H9 (cell line): ENCODE results near the gene ZSWIM5. TPM values are rescaled to one million over a fixed set of nuclear protein-coding genes. Genes with fewer than 3 reads are reported as not detected.

Source experiments
- DNase-seq: peaks from one replicate; pipeline ENCODE4 v3.0.0-alpha.2; 2017
- H2AFZ ChIP-seq: one replicate; pipeline ENCODE4 v1.6.1; 2013; ENCODE audit warnings: mild to moderate bottlenecking, low read length, control low read depth, moderate library complexity
- H2AK5ac ChIP-seq: 2 replicates; pipeline ENCODE4 v1.6.1; 2013; ENCODE audit warnings: low read length, control low read depth, mixed read lengths; ENCODE audit not compliant: insufficient read length
- H2BK120ac ChIP-seq: one replicate; pipeline ENCODE4 v1.6.1; 2013; ENCODE audit warnings: low read depth, mild to moderate bottlenecking, low read length, control low read depth, inconsistent platforms; ENCODE audit not compliant: poor library complexity, severe bottlenecking
- H2BK12ac ChIP-seq: 2 replicates; pipeline ENCODE4 v1.6.1; 2013; ENCODE audit warnings: low read length, control low read depth, mixed read lengths, low read depth; ENCODE audit not compliant: insufficient read length
- H2BK15ac ChIP-seq: 2 replicates; pipeline ENCODE4 v1.6.1; 2013; ENCODE audit warnings: low read depth, low read length, control low read depth
- H2BK20ac ChIP-seq: one replicate; pipeline ENCODE4 v1.6.1; 2013; ENCODE audit warnings: low read depth, mild to moderate bottlenecking, low read length, control low read depth, inconsistent platforms; ENCODE audit not compliant: poor library complexity, severe bottlenecking
- H2BK5ac ChIP-seq: 2 replicates; pipeline ENCODE4 v1.6.1; 2013; ENCODE audit warnings: low read length, control low read depth, mixed read lengths; ENCODE audit not compliant: insufficient read length
- H3K14ac ChIP-seq: 2 replicates; pipeline ENCODE4 v1.6.1; 2013; ENCODE audit warnings: low read length, control low read depth; ENCODE audit not compliant: insufficient read depth
- H3K18ac ChIP-seq: 2 replicates; pipeline ENCODE4 v1.6.1; 2013; ENCODE audit warnings: low read depth, mild to moderate bottlenecking, mixed read lengths, low read length, control low read depth; ENCODE audit not compliant: insufficient read length
- H3K23ac ChIP-seq: 2 replicates; pipeline ENCODE4 v1.6.1; 2013; ENCODE audit warnings: low read length, control low read depth, mixed read lengths, low read depth; ENCODE audit not compliant: insufficient read length
- H3K23me2 ChIP-seq: 2 replicates; pipeline ENCODE4 v1.6.1; 2013; ENCODE audit warnings: low read depth, mild to moderate bottlenecking, mixed read lengths, low read length, control low read depth; ENCODE audit not compliant: insufficient read length, poor library complexity, severe bottlenecking
- H3K27ac ChIP-seq: 2 replicates; pipeline ENCODE4 v1.5.1; 2013; ENCODE audit warnings: low read length, control low read depth, mixed read lengths, low read depth; ENCODE audit not compliant: insufficient read length
- H3K27me3 ChIP-seq: 2 replicates; pipeline ENCODE4 v1.6.1; 2013; ENCODE audit warnings: low read length, control low read depth, inconsistent platforms; ENCODE audit not compliant: insufficient read depth
- H3K4ac ChIP-seq: 2 replicates; pipeline ENCODE4 v1.6.1; 2013; ENCODE audit warnings: low read depth, mild to moderate bottlenecking, control low read depth, inconsistent platforms, low read length, moderate library complexity
- H3K4me1 ChIP-seq: 2 replicates; pipeline ENCODE4 v1.6.1; 2013; ENCODE audit warnings: low read length, control low read depth, inconsistent platforms; ENCODE audit not compliant: insufficient read depth
- H3K4me2 ChIP-seq: 2 replicates; pipeline ENCODE4 v1.6.1; 2013; ENCODE audit warnings: low read length, control low read depth, mixed read lengths; ENCODE audit not compliant: insufficient read length, insufficient read depth
- H3K56ac ChIP-seq: 2 replicates; pipeline ENCODE4 v1.6.1; 2013; ENCODE audit warnings: low read depth, mild to moderate bottlenecking, mixed read lengths, low read length, control low read depth; ENCODE audit not compliant: insufficient read length
- H3K79me1 ChIP-seq: 2 replicates; pipeline ENCODE4 v1.6.1; 2013; ENCODE audit warnings: low read depth, mild to moderate bottlenecking, moderate library complexity, low read length, control low read depth, inconsistent platforms; ENCODE audit not compliant: insufficient read depth, poor library complexity, severe bottlenecking
- H3K79me2 ChIP-seq: 2 replicates; pipeline ENCODE4 v1.6.1; 2013; ENCODE audit warnings: low read length, control low read depth, inconsistent platforms; ENCODE audit not compliant: insufficient read depth
- H3K9ac ChIP-seq: 2 replicates; pipeline ENCODE4 v1.6.1; 2013; ENCODE audit warnings: low read length, control low read depth, mixed read lengths; ENCODE audit not compliant: insufficient read length; ENCODE audit errors: extremely low read depth
- H3K9me3 ChIP-seq: one replicate; pipeline ENCODE4 v1.6.1; 2013; ENCODE audit warnings: low read depth, low read length, inconsistent platforms; ENCODE audit not compliant: control insufficient read depth
- H3T11ph ChIP-seq: one replicate; pipeline ENCODE4 v1.6.1; 2013; ENCODE audit warnings: mild to moderate bottlenecking, low read length, control low read depth, inconsistent platforms
- H4K20me1 ChIP-seq: one replicate; pipeline ENCODE4 v1.6.1; 2013; ENCODE audit not compliant: control insufficient read depth, insufficient read length, insufficient read depth
- H4K5ac ChIP-seq: 2 replicates; pipeline ENCODE4 v1.6.1; 2013; ENCODE audit warnings: low read depth, mild to moderate bottlenecking, mixed read lengths, low read length, control low read depth; ENCODE audit not compliant: insufficient read length
- H4K8ac ChIP-seq: replicated peaks from 2 replicates; pipeline ENCODE4 v1.6.1; 2013; ENCODE audit warnings: low read length, control low read depth, mixed read lengths, low read depth; ENCODE audit not compliant: insufficient read length
- H4K91ac ChIP-seq: 2 replicates; pipeline ENCODE4 v1.6.1; 2013; ENCODE audit warnings: low read depth, mild to moderate bottlenecking, moderate library complexity, mixed read lengths, low read length, control low read depth; ENCODE audit not compliant: insufficient read length
- H3K27ac Mint-ChIP-seq, 3 experiments: 2 replicates in 2 of 3; 3 replicates in 1 of 3; pipeline ENCODE4 v1.8.0; 2020 to 2021; ENCODE audit warnings: mixed read lengths in 3 of 3, mild to moderate bottlenecking in 1 of 3, moderate library complexity in 1 of 3
- H3K27me3 Mint-ChIP-seq: 2 replicates; pipeline ENCODE4 v1.8.0; 2021; ENCODE audit warnings: low read depth, mild to moderate bottlenecking, moderate library complexity, mixed read lengths
- H3K36me3 Mint-ChIP-seq, 3 experiments: 2 replicates in 2 of 3; 3 replicates in 1 of 3; pipeline ENCODE4 v1.8.0; 2020 to 2021; ENCODE audit warnings: low read depth in 3 of 3, mixed read lengths in 3 of 3; ENCODE audit not compliant: insufficient read depth in 1 of 3
- H3K4me1 Mint-ChIP-seq, 2 experiments: 2 replicates each; pipeline ENCODE4 v1.8.0; 2020; ENCODE audit warnings: mixed read lengths in 2 of 2
- H3K4me3 Mint-ChIP-seq, 2 experiments: 2 replicates in 1 of 2; 3 replicates in 1 of 2; pipeline ENCODE4 v1.8.0; 2020 to 2021; ENCODE audit warnings: mild to moderate bottlenecking in 2 of 2, mixed read lengths in 2 of 2, moderate library complexity in 1 of 2
- H3K9me3 Mint-ChIP-seq, 2 experiments: 2 replicates in 1 of 2; 3 replicates in 1 of 2; pipeline ENCODE4 v1.8.0; 2020; ENCODE audit warnings: mild to moderate bottlenecking in 2 of 2, mixed read lengths in 2 of 2, moderate library complexity in 1 of 2
- WGBS: extraction: QIAGEN DNeasy Blood & Tissue Kit; methylation state at CpG from one replicate; pipeline ENCODE4 v1.1.7; 2013; ENCODE audit warnings: missing lambda C conversion rate, low lambda C conversion rate, mixed read lengths; ENCODE audit not compliant: insufficient read length; ENCODE audit errors: extremely low coverage; 5-methylcytosine and 5-hydroxymethylcytosine counted together
- total RNA-seq: library from RNA; stranded (reverse); gene quantifications from 2 replicates; pipeline ENCODE4 v1.2.1, GENCODE V29; 2021
- TF ChIP-seq, protein P1 (sequence below): fragments of 200-600 bp; sonication (generic); conservative IDR thresholded peaks from 3 replicates; pipeline ENCODE4 v1.8.0; 2021; ENCODE audit warnings: antibody characterized with exemption, mild to moderate bottlenecking

The ZSWIM5 gene
- total RNA-seq, 1 experiment from 2014 or later: 3.5 TPM

DNA sequence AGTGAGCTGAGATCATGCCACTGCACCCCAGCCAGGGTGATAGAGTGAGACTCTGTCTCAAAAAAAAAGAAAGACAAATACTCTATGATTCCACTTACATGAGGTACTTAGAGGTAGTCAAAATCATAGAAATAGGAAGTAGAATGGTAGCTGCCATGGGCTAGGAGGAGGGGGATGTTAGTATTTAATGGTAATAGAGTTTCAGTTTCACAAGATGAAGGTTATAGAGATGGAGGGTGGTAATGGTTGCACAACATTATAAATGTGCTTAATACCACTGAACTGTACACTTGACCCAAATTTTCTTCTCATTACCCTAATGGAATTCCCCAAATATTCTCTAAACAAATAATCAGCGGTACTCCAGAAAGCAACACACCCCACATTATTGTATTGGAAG lies 232.8 kb downstream of the ZSWIM5 start:
- Histone ChIP-seq H2BK120ac (no peak overlapping the region), H3K23me2 (no peaks in the 10 kb centered on the region), H3K27ac (no peak overlapping the region), H3K79me2 (no peaks in the 10 kb centered on the region), H2BK15ac (no peak overlapping the region), H3K4me2 (no peak overlapping the region), H3K18ac (no peak overlapping the region), H3K4ac (no peak overlapping the region), H3K4me1 (no peaks in the 10 kb centered on the region), H4K8ac (no peak overlapping the region), H2BK20ac (no peak overlapping the region), H2AK5ac (no peak overlapping the region), H3K23ac (no peak overlapping the region), H3K9me3 (no peaks in the 10 kb centered on the region), H4K91ac (no peak overlapping the region), H4K5ac (no peak overlapping the region), H2BK5ac (no peak overlapping the region), H4K20me1 (no peaks in the 10 kb centered on the region), H2BK12ac (no peak overlapping the region), H2AFZ (no peak overlapping the region), H3K9ac (no peak overlapping the region), H3T11ph (no peak overlapping the region), H3K79me1 (no peaks in the 10 kb centered on the region), H3K27me3 (no peaks in the 10 kb centered on the region), H3K14ac (no peak overlapping the region), H3K56ac (no peak overlapping the region)
- peaks cover 2 to 13% of the 10 kb centered on the region in 2 experiments; a peak in 2 of 5 replicates for H3K9me3 Mint-ChIP-seq
- H3K27me3 Mint-ChIP-seq: no peaks in the 10 kb centered on the region
- WGBS: no CpG with 5 or more reads among the region's 1 CpG
- DNase-seq: no peak
- no peak overlapping the region for H3K4me3 Mint-ChIP-seq
- H3K4me1 Mint-ChIP-seq: no peaks in the 10 kb centered on the region
- peaks cover 30 to 35% (median 35%) of the 10 kb centered on the region in 3 experiments for H3K36me3 Mint-ChIP-seq
- no peak overlapping the region for H3K27ac Mint-ChIP-seq
- TF ChIP-seq, protein P1, sequence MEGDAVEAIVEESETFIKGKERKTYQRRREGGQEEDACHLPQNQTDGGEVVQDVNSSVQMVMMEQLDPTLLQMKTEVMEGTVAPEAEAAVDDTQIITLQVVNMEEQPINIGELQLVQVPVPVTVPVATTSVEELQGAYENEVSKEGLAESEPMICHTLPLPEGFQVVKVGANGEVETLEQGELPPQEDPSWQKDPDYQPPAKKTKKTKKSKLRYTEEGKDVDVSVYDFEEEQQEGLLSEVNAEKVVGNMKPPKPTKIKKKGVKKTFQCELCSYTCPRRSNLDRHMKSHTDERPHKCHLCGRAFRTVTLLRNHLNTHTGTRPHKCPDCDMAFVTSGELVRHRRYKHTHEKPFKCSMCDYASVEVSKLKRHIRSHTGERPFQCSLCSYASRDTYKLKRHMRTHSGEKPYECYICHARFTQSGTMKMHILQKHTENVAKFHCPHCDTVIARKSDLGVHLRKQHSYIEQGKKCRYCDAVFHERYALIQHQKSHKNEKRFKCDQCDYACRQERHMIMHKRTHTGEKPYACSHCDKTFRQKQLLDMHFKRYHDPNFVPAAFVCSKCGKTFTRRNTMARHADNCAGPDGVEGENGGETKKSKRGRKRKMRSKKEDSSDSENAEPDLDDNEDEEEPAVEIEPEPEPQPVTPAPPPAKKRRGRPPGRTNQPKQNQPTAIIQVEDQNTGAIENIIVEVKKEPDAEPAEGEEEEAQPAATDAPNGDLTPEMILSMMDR: no peak
